MM.1S (cell line): ENCODE measurements around the gene KIAA1755.

Experiments
- EZH2phosphoT487 ChIP-seq: fragments of 300-600 bp; sonication (generic); IDR thresholded peaks from 2 replicates; pipeline ENCODE4 v1.6.1; 2018; ENCODE audit warnings: antibody characterized with exemption, low read length
- TF ChIP-seq, protein P1 (sequence below): fragments of 300-600 bp; sonication (generic); IDR thresholded peaks from 2 replicates; pipeline ENCODE4 v1.5.1; 2016; ENCODE audit warnings: antibody characterized with exemption, low read length, mixed read lengths

DNA sequence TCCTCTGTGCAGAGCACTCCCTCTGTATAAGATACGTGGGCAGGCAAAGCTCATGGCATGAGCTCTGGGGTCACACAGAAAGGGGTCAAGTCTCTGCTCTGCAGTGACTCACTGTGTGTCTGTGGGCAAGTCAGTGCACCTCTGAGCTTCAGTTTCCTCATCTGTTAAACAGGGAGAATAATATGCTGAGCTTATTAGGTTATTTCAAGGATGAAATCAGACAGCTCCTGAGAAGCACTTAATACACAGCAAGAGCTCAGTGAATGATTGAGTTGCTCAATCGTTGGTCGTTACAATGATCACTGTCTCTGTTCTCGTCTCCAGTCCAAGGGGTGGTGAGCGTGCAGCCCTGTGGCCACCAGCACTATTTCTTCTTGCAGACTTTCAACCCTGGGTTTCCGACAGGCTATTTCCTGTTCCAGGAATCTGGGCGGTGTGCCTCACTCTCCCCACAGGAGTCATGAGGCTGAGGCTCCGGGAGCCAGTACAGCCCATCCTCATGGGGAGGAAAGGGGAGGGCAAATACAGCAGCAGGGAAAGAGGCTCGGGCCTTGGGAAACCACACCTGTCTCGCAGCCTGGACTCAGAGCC, 28.9 kb downstream of the KIAA1755 start:
- TF ChIP-seq, protein P1, sequence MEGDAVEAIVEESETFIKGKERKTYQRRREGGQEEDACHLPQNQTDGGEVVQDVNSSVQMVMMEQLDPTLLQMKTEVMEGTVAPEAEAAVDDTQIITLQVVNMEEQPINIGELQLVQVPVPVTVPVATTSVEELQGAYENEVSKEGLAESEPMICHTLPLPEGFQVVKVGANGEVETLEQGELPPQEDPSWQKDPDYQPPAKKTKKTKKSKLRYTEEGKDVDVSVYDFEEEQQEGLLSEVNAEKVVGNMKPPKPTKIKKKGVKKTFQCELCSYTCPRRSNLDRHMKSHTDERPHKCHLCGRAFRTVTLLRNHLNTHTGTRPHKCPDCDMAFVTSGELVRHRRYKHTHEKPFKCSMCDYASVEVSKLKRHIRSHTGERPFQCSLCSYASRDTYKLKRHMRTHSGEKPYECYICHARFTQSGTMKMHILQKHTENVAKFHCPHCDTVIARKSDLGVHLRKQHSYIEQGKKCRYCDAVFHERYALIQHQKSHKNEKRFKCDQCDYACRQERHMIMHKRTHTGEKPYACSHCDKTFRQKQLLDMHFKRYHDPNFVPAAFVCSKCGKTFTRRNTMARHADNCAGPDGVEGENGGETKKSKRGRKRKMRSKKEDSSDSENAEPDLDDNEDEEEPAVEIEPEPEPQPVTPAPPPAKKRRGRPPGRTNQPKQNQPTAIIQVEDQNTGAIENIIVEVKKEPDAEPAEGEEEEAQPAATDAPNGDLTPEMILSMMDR, result no peak
- no peak for TF ChIP-seq EZH2phosphoT487
